Gastrocnemius medialis (tissue), 4 donors: ENCODE data around the gene PAPPA.

Experiments used
- POLR2A ChIP-seq, 2 donors: fragments of 450-650 bp; IDR thresholded peaks; one replicate each; pipeline ENCODE4 v1.6.1; 2017; ENCODE audit warnings: antibody characterized with exemption in 2 of 2, mild to moderate bottlenecking in 2 of 2, moderate library complexity in 2 of 2
- TF ChIP-seq, protein P1 (sequence below), 5 experiments: fragments of 450-650 bp in 3 of 5; fragments of 200-600 bp in 2 of 5; sonication (generic) in 2 of 5; IDR thresholded peaks in 4 of 5; conservative IDR thresholded peaks in 1 of 5; 1 replicate in 4 of 5; 2 replicates in 1 of 5; pipeline ENCODE4 v1.5.1; 2016 to 2019; ENCODE audit warnings: antibody characterized with exemption in 5 of 5, mild to moderate bottlenecking in 3 of 5, moderate library complexity in 3 of 5

DNA sequence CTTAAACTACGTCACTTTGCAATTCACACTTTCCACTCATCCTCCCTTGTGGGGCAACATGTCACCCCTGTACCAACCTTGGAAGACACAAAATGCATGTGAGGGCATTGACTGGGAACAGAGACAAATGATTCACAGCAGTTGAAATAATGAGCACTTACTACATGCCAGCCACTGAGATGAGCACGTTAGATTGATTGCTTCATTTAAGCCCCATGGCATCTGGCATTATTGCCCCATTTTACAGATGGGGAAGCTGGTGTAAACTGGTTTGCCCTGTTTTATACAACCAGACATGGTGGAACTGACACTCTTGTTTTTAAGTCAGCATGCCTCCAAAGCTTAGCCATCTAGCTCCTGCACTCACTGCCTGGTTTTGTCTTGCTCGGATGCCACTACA is 204.7 kb downstream of the PAPPA start:
- TF ChIP-seq, protein P1, sequence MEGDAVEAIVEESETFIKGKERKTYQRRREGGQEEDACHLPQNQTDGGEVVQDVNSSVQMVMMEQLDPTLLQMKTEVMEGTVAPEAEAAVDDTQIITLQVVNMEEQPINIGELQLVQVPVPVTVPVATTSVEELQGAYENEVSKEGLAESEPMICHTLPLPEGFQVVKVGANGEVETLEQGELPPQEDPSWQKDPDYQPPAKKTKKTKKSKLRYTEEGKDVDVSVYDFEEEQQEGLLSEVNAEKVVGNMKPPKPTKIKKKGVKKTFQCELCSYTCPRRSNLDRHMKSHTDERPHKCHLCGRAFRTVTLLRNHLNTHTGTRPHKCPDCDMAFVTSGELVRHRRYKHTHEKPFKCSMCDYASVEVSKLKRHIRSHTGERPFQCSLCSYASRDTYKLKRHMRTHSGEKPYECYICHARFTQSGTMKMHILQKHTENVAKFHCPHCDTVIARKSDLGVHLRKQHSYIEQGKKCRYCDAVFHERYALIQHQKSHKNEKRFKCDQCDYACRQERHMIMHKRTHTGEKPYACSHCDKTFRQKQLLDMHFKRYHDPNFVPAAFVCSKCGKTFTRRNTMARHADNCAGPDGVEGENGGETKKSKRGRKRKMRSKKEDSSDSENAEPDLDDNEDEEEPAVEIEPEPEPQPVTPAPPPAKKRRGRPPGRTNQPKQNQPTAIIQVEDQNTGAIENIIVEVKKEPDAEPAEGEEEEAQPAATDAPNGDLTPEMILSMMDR (IDR thresholded peaks at IDR 0.05 in 4 of 5, conservative IDR thresholded peaks at IDR 0.05 in 1 of 5): no peak
- TF ChIP-seq POLR2A (IDR thresholded peaks at IDR 0.05): no peak
